Panc1 (cell line): ENCODE measurements around the gene ROBO2. TPM values are rescaled to one million over a fixed set of nuclear protein-coding genes. Genes with fewer than 3 reads are reported as not detected.

Source experiments
- ATAC-seq: fragments of 200-7000 bp; cut with Tn5 transposase; 2 replicates; pipeline ENCODE4 v1.9.1; 2020; ENCODE audit warnings: mild to moderate bottlenecking, moderate library complexity
- BruUV-seq: library from RNA; stranded (reverse); fragments of 400-500 nt; replicated peaks from 2 replicates; lab custom pipeline; 2021; lab: Mats Ljungman, UMichigan
- CTCF ChIA-PET: fragments of 300-600 bp; sonication (Branson Sonifier 250); formaldehyde crosslinking; loops from one replicate; lab custom pipeline; 2022; ENCODE audit warnings: antibody characterized with exemption; lab: Charles Lee
- POLR2A ChIA-PET: fragments of 300-600 bp; sonication (Branson Sonifier 250); formaldehyde crosslinking; loops from one replicate; lab custom pipeline; 2022; ENCODE audit warnings: antibody characterized with exemption; lab: Charles Lee
- DNase-seq: peaks from one replicate; pipeline ENCODE4 v3.0.0-alpha.2; 2010; ENCODE audit warnings: low read depth, low spot score
- H3K27ac ChIP-seq: 2 replicates; pipeline ENCODE4 v1.5.1; 2011; ENCODE audit warnings: mild to moderate bottlenecking, low read length, inconsistent platforms
- H3K27me3 ChIP-seq: fragments of 200-500 bp; sonication (Bioruptor generic); 2 replicates; pipeline ENCODE4 v1.6.0; 2014; ENCODE audit warnings: low read length, inconsistent platforms; ENCODE audit not compliant: control insufficient read depth, insufficient read depth
- H3K36me3 ChIP-seq: fragments of 200-500 bp; sonication (Bioruptor generic); 2 replicates; pipeline ENCODE4 v1.5.1; 2014; ENCODE audit warnings: inconsistent platforms, mild to moderate bottlenecking, low read length, moderate library complexity; ENCODE audit not compliant: control insufficient read depth, insufficient read depth
- H3K4me1 ChIP-seq: 2 replicates; pipeline ENCODE4 v1.5.1; 2011; ENCODE audit warnings: inconsistent platforms, mild to moderate bottlenecking, low read length, moderate library complexity; ENCODE audit not compliant: control insufficient read depth, insufficient read depth
- H3K4me3 ChIP-seq, 2 experiments: 2 replicates each; pipeline ENCODE4 v1.5.1; 2011 to 2012; ENCODE audit warnings: low read depth in 2 of 2, low read length in 2 of 2, mild to moderate bottlenecking in 2 of 2, inconsistent platforms in 1 of 2, moderate library complexity in 1 of 2
- H3K9me3 ChIP-seq: fragments of 200-500 bp; sonication (Bioruptor generic); 2 replicates; pipeline ENCODE4 v1.5.1; 2014; ENCODE audit warnings: low read depth, mild to moderate bottlenecking, inconsistent platforms, low read length, moderate library complexity; ENCODE audit not compliant: control insufficient read depth, insufficient read depth
- CTCF ChIP-seq: fragments of 450-650 bp; IDR thresholded peaks from 2 replicates; pipeline ENCODE4 v1.5.1; 2017; ENCODE audit warnings: mild to moderate bottlenecking
- POLR2AphosphoS5 ChIP-seq: IDR thresholded peaks from 2 replicates; pipeline ENCODE4 v1.6.1; 2012; ENCODE audit warnings: mild to moderate bottlenecking, low read depth, low read length, moderate library complexity
- REST ChIP-seq, 2 experiments: IDR thresholded peaks; 2 replicates each; pipeline ENCODE4 v1.6.1; 2011 to 2012; ENCODE audit warnings: low read depth in 2 of 2, control low read depth in 1 of 2, low read length in 1 of 2, mild to moderate bottlenecking in 1 of 2, moderate library complexity in 1 of 2; ENCODE audit not compliant: insufficient read depth in 1 of 2
- SIN3A ChIP-seq: IDR thresholded peaks from 2 replicates; pipeline ENCODE4 v1.6.1; 2012; ENCODE audit warnings: low read depth, mild to moderate bottlenecking, low read length, moderate library complexity, borderline replicate concordance; ENCODE audit not compliant: insufficient read depth
- TCF7L2 ChIP-seq: IDR thresholded peaks from 2 replicates; pipeline ENCODE4 v1.6.1; 2011; ENCODE audit warnings: mild to moderate bottlenecking, low read depth, low read length, inconsistent platforms
- in situ Hi-C: cut with HindIII; loops from 2 replicates; pipeline ENCODE4 v1.10.0; 2016; ENCODE audit warnings: low sequenced_read_pairs, low pct_unique_long_range_greater_than_20kb
- intact Hi-C: fragments of 100-400 bp; cut with micrococcal nuclease; formaldehyde crosslinking; loops from one replicate; pipeline ENCODE4 v1.10.0; 2022; ENCODE audit not compliant: unreplicated experiment
- total RNA-seq: library from RNA; stranded (reverse); gene quantifications from one replicate; pipeline ENCODE4 v1.2.1, GENCODE V29; 2021; ENCODE audit not compliant: unreplicated experiment

Gene ROBO2
- total RNA-seq, 1 experiment from 2014 or later = 1.3 TPM

GRCh38 chr3:77372634-77373346 is 332.9 kb downstream of the ROBO2 start:
- in situ Hi-C loops = no loop called here
- no peak overlapping the region for H3K4me3 ChIP-seq
- H3K27ac ChIP-seq = no peak overlapping the region
- ChIA-PET POLR2A (no interaction called here), CTCF (no interaction called here)
- intact Hi-C loops = no loop called here
- TF ChIP-seq SIN3A = no peak
- TF ChIP-seq POLR2AphosphoS5 = no peak
- no peak for TF ChIP-seq REST (IDR thresholded peaks at IDR 0.05; ENCODE audit: insufficient read depth in 1 of 2, low read depth in 2 of 2, low read length in 1 of 2)
- no peak for TF ChIP-seq TCF7L2
- no peak for TF ChIP-seq CTCF
- H3K36me3 ChIP-seq = no peaks in the 10 kb centered on the region
- H3K9me3 ChIP-seq = no peaks in the 10 kb centered on the region
- DNase-seq (no peak), ATAC-seq (no peak)
- no peaks in the 10 kb centered on the region for H3K27me3 ChIP-seq
- H3K4me1 ChIP-seq = no peaks in the 10 kb centered on the region
- no TSS peak for BruUV-seq

- CTCF ChIA-PET = no interaction called here
- DNase-seq (no peak), ATAC-seq (no peak)
- no peaks in the 10 kb centered on the region for H3K27me3 ChIP-seq
- no peaks in the 10 kb centered on the region for H3K4me1 ChIP-seq
- no TSS peak for BruUV-seq
- H3K36me3 ChIP-seq = no peaks in the 10 kb centered on the region
- TF ChIP-seq CTCF = no peak
- intact Hi-C loops = no loop called here
- POLR2A ChIA-PET = no interaction called here
- no peak overlapping the region for H3K4me3 ChIP-seq
- no peak overlapping the region for H3K27ac ChIP-seq
- in situ Hi-C loops = no loop called here
- H3K9me3 ChIP-seq = no peaks in the 10 kb centered on the region
These were observed 333.7 kb downstream of the ROBO2 start for GRCh38 chr3:77373619-77374018.
